GM19438 (cell line): ENCODE results near the gene AKAP8L.

Source experiments
- ATAC-seq: cut with Tn5 transposase; IDR thresholded peaks from one replicate; pipeline ENCODE4 v1.9.1; 2021; ENCODE audit warnings: low read depth; ENCODE audit not compliant: unreplicated experiment

AKAP8L gene

DNA sequence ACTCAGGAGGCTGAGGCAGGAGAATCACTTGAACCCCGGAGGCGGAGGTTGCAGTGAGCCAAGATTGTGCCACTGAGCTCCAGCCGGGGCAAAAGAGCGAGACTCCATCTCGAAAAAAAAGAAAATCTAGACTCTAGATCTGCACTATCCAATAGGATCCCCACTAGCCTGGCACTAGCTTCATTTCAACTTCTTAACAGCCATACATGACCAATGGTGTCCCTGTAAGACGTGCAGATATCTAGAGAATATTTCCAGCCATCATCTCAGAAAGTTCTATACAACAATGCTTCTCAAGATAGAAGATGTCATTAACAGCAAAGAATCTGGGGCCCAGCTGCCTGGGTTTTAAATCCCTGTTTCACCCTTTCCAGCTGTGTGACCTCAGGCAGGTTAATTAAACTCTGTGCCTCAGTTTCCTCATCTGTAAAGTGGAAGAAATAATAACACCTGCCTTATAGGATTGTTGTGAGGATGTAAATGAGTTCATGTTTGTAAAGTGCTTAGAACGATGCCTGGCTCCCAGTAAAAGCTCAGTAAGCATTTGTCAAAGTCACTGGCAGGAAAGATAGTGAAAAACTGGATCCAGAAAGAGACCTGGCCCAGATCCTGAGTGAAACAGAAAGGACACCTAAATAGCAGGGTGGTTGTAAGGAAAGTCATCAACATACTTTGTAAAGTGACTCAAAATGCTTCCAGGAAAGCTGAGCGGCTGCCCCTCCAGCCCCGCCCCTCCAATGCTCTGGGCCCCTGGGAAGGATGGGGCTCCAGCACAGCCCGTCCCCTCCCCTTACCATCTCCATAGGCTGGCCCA is 17.4 kb upstream of the AKAP8L start:
- no peak for ATAC-seq

DNA sequence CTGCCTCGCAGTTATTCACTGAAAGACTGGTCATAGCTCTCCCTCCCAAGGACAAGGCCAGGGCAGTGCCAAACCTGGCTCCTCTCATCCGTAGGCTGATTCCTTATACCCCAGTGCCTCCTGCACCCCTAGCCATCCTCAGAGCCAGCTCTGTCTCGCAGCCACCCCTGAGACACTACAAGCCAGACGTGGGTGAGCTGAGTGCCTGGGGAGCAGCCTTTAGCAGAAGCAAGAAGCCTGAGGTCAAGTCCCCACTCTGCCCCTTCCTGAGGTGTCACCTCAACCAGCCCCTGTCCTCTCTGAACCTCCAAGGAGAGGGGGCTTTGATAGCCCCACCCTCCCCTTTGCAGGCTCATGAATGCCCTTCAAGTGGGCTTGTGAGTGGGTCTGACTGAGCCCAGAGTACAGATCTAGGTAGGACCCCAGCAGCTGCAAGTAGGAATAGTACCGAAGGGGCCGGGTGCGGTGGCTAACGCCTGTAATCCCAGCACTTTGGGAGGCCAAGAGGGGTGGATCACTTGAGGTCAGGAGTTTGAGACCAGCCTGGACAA is 14.8 kb upstream of the AKAP8L start:
- no peak for ATAC-seq

DNA sequence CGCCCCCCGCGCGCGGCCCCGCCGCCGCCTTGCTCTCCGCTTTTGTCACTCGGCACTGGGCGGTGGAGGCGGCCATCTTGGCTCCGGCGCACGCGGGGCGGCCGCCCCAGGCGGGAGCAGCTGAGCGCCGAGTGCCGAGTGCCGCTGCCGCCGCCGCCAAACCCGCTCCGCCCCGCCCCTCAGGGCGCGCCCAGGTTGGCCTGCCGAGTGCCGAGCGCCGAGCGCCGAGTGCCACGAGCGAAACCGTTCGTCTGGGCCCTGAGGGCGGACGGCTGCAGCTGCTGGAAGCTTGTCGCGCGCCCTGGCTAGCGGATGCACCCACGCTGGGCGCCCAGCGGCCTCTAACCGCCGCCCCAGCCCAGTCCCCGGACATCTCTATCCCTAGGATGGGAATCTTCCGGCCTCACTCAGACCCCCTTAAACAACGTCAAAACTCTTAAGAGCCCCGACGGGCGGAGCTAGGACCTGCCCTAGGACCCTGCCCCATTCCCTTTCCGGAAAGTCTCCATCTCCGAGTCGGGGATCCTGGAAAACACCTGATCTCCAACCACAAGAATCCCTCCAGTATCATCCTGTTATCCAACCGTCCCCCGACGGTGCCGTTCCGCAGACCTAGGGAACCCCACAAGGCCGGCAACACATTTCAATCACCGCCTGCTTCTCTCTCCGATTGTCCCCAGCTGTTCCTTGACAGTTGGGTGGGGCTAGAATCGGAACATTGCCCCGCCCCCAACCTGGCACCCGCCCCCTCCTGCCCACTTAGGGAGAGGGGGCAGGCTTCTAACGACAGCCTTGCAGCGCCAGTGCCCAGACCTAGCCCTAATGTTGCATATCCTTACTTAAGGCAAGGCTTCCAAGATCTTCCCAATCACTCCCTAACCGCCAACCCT is 14.1 kb upstream of the AKAP8L start:
- peak; percentile 56 for ATAC-seq

DNA sequence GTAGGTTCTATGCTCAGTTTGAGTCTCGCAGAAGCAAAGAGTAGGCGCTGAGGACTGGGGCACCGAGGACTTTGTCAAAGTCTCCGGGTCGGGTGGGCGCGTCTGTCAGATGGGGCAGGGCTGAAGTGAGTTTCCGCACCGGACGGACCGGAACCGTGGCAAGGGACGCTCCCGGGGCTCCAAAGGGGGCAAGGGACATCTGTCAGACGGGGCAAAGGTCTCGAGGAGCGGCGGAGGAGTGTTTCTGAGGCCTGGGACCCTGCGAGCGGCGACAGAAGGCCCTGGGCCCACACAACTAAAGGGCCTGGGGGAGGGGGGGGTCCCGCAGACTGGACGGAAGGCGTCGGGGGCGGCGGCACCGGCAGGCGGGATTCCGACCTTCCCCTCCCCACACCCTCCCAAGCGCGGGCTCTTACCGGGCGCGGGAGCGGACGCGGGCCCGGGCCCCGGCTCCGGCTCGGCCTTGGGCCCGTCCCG is 13.3 kb upstream of the AKAP8L start:
- ATAC-seq, result no peak

DNA sequence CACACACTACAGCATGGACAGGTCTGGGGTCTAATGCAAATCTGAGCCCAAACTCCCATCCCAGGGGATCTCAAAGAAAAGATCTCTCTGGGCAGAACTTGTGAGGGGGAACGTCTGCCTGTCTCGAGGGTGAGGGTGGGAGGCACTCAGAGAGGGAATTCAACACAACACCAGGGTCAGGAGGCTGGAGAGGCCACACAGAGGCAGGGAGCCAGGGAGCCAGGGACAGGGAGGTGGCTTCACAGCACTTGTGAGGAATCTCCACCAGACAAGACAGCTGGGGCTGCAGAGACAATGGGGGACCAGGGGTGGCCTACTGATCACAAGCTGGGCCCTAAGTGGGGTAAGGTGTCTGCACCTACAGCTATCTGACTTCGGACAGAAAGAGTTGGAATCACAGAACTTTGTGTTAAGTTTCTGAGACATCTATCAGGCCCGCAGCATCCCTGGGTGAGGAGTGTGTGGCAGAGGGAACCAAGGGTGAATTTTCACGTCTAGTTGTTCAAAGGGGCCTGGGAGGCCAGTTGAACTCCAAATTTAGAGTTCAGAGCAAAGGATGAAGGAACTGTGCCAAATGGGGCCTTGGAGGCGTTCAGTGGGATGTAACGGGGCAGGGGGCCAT is 12.7 kb upstream of the AKAP8L start:
- ATAC-seq, result no peak

DNA sequence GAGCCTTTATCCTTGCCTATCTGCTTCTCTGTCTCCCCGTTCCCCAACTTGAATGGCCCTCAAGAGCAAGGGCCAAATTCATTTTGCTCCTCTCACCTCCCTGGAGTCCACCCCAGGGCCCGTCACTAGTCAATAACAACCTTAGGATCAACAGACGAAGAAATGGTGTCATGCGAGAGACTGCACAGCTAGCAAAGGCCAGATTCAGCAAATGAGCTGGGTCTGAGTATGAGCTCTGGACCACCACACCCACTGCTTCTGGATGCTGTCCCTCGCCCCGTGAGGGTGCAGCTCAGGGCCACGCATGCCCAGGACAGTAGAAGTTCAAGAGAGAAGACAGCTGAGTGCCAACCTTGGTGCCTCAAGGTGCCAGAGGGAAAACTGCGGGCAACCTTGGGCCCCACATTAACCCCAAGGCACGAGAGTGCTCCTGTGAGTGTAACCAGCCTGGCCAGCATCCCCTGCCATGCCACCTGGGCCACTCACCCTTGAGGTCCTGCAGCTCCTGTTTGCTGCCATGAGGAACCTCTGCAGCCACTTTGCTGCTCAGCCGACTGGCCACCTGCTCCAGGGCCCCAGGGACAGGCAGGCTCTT is 11.8 kb upstream of the AKAP8L start:
- ATAC-seq, result no peak

DNA sequence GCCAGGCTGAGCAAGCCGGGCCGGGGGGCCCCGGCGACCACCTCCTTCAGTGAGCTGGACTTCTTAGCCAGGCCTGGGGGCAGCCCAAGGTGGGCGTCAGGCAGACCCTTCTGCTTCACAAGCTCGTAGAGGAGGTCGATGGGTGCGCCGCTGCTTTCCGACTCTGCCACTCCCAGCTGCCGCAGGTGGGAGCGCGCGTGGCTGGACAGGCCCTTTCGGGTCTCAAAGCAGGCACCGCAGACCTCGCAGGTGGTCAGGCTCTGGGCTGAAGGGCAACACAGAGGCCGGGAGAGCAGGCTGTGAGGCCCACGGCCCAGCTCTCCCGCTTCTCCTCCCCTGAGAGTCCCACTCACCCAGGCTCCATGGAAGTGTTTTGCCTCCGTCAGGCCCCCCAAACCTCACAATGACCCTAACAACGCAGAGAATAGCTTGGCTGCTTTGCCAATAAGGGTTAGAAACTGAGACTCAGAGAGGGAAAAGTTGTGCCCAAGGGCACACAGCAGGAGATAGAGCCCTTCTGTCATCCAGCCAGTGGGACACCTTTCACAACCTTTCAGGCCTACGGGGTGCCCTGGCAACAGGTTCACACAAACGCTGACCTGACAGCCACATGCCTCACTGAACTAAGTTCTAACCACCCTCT is 11.2 kb upstream of the AKAP8L start:
- ATAC-seq, result no peak

DNA sequence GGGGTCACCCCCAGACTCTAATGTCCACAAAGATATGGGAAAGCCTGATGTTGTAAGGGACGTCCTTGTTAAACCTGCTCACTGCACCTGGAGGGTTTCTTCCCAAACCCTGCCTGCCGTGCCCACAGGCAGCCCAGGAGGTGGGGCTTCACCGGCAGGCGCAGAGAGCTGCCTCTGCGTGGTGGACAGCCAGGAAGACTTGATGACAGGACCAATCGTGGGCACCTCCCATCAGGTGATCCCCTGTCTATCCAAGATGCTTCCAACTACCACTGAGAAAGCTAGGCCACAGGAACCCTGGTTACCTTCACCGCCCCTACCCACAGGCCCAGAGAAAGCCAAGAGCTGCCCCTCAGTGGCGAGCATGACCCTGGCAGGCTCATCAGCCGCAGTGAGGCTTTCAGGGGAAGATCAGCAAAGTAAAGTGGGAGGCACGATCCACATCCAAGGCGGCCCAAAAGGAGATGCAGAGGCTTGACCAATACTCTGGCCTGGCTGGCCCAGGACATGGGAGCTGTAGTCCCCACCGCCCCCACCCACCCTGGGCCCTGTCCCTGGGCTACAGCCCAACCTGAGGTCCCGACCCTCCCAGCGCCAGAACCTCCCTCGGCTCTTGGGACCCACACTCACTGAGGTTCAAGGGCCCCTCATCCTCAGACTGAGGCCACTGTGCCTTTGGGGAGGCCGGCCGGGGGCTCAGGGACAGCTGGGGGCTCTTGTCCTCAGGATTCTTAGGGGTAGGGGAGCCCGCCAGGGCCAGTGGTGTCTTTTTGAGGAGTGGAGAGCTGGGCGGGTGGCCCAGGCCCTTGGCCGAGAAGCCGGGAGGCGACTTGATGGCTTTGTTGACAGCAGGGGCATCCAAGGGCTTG is 10.4 kb upstream of the AKAP8L start:
- ATAC-seq, result no peak

DNA sequence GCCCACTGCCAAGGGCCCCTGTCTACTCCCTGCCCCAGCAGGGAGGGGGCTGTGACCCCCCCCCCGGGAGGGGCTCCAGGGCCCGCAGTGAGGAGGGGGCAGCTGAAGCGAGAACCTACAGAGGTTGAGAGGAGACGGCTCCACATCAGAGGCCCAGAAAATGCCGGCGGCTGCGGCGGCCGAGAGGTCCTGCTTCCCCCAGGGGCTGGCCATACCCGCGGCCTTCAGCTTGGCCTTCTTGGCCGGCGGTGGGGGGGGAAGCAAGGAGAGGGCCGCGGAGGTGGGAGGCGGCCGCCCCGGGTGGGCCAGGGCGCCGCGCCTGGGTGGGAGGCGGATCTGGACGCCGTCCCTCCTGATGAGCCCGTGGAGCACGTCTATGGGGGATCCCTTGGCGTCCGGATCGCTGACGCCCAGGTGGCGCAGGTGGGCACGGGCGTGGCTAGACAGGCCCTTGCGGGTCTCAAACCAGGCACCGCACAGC is 9.2 kb upstream of the AKAP8L start:
- ATAC-seq, result no peak

DNA sequence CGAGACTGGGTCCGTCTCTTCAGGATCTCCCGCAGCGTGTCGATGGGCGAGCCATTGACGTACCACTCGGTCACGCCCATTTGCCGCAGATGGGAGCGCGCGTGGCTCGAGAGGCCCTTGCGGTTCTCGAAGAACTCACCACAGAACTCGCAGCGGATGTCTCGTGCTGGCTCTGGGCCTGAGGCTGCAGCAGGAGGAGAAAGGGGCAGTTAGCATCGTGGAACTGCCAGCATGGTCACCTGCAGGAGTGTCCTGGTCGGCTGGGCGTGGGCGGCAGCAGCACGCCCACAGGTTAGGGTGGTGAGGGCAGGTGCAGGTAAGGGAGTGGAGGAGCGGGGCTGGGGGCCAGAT is 8.5 kb upstream of the AKAP8L start:
- ATAC-seq, result no peak

DNA sequence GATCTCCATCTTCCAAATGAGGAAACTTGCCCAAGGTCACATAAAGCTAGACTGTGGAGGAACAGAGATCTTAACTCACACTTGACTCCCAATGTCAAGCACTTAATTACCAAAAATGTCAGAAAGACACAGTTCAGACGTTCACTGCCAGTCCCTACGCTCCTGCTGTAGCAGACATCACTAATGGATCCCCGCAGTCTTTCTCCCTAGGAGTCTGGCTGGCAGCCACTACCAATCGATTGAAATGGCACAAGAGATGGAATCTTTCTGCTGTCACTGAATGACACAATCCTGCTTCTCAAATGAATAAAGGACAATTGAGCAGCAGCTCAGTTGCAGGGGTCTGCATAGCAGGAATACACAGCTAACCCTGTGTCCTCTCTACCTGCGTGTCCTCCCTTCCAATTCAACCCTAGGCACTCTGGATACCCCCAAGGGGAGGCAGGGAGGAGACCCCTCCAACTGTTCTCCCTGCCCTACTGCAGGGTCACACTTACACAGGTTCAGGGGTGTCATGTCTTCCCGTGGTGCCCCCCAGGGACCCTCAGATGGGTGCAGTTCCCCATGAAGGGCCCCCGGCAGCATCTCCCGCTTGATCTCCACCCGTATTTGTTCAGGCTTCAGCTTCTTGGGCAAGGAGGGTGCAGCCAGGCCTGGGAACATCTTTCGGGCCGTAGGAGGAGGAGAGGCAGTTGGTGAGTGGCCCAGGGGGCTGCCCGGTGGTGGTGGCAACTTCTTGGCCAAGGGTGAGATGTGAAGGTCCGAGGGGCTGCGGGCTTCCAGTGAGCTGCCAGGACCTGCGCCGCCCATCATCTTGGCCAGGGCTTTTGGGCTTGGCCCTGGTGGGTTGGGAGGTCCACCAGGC is 7.9 kb upstream of the AKAP8L start:
- no peak for ATAC-seq

DNA sequence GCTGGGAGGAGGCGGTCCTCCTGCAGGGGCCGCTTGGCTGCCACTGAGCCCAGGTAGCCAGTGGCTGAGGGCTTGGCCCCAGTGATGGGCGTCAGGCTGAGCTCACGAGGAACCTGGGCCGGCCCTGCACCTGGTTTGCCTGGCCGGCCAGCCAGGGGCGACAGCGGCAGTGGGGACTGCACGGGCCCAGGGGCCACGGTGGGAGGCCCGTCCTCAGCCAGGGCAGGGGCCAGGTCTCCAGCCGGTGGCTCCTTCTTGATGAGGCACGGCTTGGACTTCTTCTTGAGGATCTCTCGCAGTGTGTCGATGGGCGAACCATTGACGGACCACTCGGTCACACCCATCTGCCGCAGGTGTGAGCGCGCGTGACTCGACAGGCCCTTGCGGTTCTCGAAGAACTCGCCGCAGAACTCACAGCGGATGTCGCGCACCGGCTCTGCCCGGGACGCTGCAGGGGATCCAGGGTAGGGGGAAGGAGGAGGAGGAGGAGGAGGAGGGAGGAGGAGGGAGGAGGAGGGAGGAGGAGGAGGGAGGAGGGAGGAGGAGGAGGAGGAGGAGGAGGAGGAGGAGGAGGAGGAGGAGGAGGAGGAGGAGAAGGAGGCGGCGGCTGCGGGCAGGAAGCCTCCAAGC is 6.6 kb upstream of the AKAP8L start:
- ATAC-seq, result no peak

DNA sequence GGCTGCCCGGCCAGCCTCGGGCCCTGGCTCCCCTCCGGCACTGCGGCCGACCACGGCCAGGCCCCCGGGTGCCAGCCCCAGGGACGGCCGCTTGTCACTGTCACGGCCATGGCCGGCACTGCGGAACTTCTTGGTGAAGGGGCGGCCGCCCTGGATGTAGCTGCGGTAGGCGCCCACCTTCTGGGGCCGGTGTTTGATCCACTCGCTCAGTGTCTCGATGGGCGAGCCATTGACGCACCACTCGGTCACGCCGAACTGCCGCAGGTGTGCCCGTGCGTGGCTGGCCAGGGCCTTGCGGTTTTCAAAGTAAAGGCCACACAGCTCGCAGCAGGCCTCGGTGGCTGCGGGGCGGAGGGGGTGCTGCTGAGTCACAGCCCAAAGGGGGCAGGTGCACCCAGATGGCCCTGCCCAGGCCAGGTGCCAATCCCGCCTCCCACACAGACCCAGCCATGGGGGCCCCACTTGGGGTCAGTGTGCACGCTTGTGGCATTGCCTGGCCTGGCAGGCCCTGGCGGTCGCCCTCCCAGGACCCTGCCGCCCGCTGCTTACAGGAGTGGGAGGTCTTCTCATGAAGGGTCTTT is 6.0 kb upstream of the AKAP8L start:
- no peak for ATAC-seq

DNA sequence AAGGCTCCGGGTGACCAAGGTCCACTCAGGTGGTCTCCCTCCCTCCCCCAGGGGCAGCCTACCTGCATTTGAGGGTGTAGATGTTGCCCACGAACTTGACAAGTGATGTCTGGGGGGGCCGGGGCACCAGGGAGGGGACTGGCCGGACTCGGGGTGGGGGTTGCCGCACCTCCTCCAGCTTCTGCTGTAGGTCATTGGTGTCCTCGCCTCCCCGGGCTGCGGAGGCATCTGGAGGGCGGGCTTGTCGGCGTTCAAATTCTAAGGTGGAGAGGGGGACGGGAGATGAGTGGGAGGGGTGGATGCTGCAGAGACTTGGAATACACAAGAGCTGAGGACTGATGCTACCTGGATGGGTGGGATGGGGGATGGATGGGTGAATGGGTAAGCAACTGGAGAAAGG is 5.3 kb upstream of the AKAP8L start:
- no peak for ATAC-seq

DNA sequence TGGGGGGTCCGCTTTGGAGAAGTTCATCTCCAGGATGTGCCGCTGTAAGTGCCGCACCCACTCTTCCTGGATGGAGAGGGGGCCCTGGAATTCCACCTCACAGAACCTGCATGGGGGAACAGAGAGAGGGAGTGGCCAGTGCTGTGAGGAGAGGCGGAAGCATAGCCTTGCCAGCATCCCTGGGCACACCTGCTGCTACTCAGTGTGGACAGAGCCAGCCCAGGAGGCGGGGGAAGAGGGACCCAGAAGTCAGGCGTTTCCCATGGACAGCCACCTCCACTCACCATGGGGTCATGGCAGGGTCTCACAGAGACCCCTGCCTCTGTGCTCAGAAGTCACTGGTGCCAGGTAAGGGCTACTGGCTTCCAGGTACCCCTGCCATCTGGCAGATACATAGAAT is 4.3 kb upstream of the AKAP8L start:
- ATAC-seq, result no peak

DNA sequence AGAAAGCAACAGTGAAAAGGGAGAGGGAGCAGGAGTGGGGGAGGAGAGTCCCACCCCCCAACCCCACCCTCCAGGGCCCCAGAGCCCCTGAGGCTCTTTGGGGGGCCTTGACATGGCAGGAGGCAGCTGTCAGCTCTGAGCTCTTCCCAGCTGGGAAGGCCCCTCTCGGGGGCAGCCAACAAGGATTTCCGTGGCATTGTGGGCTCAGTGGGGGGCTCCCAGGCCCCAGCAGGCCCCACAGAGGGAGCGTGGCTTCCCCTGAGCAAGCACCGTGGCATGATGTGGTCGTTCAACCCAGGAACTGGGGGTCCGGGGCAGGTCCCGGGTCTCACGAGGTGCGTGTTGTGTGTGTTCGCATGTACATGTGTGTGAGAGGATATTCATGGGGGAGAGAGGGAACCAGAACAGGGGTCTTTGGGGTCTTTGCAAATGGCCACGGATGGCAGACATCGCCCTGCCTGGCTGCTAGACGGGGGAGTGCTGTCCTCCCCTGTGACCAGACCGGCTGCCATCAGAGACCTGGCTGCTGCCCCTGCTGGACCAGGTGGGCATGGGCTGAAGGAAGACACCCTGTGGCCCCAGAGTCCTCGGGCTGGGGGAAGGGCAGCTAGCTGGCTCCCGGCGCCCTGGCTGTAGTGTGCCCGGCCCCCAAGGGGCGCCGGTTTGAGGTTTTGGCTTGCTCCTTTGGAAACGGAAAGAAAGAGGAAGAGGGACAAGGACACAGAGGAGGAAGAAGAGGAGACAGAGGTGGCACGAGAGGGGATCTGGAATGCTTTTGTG is 3.7 kb upstream of the AKAP8L start:
- ATAC-seq, result no peak
